NCI-H2107 treated with DMSO at 0.1 percent for 48 hours (cell line): ENCODE data around the gene POLK.
"Not testable (repeated sequence)": the region's sequence is repeated elsewhere in the genome, so short reads cannot be mapped to it uniquely, and the experiment has no call there.

Experiments used
- DNase-seq: peaks from one replicate; lab custom pipeline; 2025; ENCODE audit not compliant: unreplicated experiment; lab: John Stamatoyannopoulos, UW

POLK gene

GRCh38 chr5:75547812-75548211 is 36.1 kb downstream of the POLK start:
- DNase-seq = no peak

GRCh38 chr5:75550597-75550996 is 38.9 kb downstream of the POLK start:
- DNase-seq = no peak

GRCh38 chr5:75551471-75551870 is 39.8 kb downstream of the POLK start:
- no peak for DNase-seq

- no peak for DNase-seq
Observed at GRCh38 chr5:75552764-75553163, 41.1 kb downstream of the POLK start.

GRCh38 chr5:75553358-75553757 is 41.7 kb downstream of the POLK start:
- DNase-seq = no peak

GRCh38 chr5:75558221-75558620 is 46.5 kb downstream of the POLK start:
- DNase-seq = no peak

GRCh38 chr5:75558981-75559632 is 47.4 kb downstream of the POLK start:
- no peak for DNase-seq

GRCh38 chr5:75560655-75561054 is 49.0 kb downstream of the POLK start:
- DNase-seq = not testable (repeated sequence)

GRCh38 chr5:75565991-75566709 is 54.5 kb downstream of the POLK start:
- DNase-seq = not testable (repeated sequence)

- DNase-seq = no peak
Observed at GRCh38 chr5:75566710-75567309, 55.1 kb downstream of the POLK start.

GRCh38 chr5:75567710-75568109 is 56.0 kb downstream of the POLK start:
- DNase-seq = no peak

- DNase-seq = no peak
Observed at GRCh38 chr5:75568202-75568601, 56.5 kb downstream of the POLK start.

- no peak for DNase-seq
Observed at GRCh38 chr5:75571547-75571946, 59.9 kb downstream of the POLK start.

GRCh38 chr5:75574791-75575190 is 63.1 kb downstream of the POLK start:
- no peak for DNase-seq

- not testable (repeated sequence) for DNase-seq
Observed at GRCh38 chr5:75578280-75578679, 66.6 kb downstream of the POLK start.

GRCh38 chr5:75584641-75585040 is 73.0 kb downstream of the POLK start:
- DNase-seq = no peak

GRCh38 chr5:75588666-75589065 is 77.0 kb downstream of the POLK start:
- no peak for DNase-seq

GRCh38 chr5:75600535-75600934 is 88.8 kb downstream of the POLK start:
- DNase-seq = no peak

- DNase-seq = no peak
Observed at GRCh38 chr5:75601567-75601966, 89.9 kb downstream of the POLK start.

GRCh38 chr5:75601996-75602395 is 90.3 kb downstream of the POLK start:
- DNase-seq = no peak

- DNase-seq = no peak
Observed at GRCh38 chr5:75603371-75603770, 91.7 kb downstream of the POLK start.

- no peak for DNase-seq
Observed at GRCh38 chr5:75603821-75604220, 92.1 kb downstream of the POLK start.
